Measurements from ENCODE around the gene UBALD1. TPM values are rescaled to one million over a fixed set of nuclear protein-coding genes. Genes with fewer than 3 reads are reported as not detected.

UBALD1 gene
- total RNA-seq, 1 experiment from 2014 or later = 29.9 TPM

DNA sequence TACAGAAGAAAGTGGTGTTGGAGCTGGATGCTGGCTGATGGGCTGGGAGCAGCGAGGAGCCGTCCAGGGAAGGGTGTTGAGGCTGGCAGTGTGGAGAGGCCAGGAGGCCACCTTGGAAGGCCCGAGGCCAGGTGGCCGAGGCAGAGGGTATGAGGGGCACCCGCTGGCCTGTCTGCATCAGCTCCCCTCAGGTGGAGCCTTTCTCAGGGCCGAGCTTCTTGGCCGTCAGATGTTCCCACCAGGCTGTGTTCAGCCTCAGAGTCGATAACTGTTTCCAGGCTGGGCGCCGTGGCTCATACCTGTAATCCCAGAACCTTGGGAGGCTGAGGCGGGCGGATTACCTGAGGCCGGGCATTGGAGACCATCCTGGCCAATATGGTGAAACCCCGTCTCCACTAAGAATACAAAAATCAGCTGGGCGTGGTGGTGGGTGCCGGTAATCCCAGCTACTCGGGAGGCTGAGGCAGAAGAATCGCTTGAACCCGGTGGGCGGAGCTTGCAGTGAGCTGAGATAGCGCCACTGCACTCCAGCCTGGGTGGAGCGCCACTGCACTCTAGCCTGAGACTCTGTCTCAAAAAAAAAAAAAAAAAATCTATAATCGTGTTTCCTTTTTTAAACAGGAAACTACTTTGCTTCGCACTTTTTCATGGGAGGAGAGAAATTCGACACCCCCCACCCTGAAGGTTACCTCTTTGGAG, 35.2 kb upstream of the UBALD1 start:
- POLR2A ChIA-PET = interaction anchor here (0.7 kb wide), 1 partner anchor 175 kb away, joined by 5 read pairs; the partner anchor contains the start of gene NMRAL1

DNA sequence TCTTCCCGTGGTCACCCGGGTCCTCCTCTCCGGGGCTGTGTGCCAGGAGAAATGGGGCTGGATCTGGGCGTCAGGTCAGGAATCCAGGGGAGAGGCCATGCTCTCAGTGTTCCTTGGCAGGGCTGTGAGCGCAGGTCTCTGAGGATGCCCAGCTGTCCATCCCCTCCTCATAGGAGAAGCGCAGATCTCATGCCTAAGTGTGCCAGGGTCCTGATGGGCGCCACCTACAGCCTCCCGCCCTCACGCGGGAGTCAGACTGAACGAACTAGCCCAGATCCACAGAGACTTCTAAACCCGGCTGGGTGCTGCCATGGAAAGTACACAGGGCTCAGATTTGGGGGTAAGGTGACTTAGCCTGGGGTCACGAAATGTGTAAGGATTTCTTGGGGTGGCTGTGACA, 34.2 kb upstream of the UBALD1 start:
- TF ChIP-seq TCF7L2 (IDR thresholded peaks at IDR 0.05; ENCODE audit: low read depth, low read length) = no peak
- TF ChIP-seq SIN3A (IDR thresholded peaks at IDR 0.05; ENCODE audit: borderline replicate concordance, insufficient read depth, low read depth, low read length) = no peak
- TF ChIP-seq, protein P1, sequence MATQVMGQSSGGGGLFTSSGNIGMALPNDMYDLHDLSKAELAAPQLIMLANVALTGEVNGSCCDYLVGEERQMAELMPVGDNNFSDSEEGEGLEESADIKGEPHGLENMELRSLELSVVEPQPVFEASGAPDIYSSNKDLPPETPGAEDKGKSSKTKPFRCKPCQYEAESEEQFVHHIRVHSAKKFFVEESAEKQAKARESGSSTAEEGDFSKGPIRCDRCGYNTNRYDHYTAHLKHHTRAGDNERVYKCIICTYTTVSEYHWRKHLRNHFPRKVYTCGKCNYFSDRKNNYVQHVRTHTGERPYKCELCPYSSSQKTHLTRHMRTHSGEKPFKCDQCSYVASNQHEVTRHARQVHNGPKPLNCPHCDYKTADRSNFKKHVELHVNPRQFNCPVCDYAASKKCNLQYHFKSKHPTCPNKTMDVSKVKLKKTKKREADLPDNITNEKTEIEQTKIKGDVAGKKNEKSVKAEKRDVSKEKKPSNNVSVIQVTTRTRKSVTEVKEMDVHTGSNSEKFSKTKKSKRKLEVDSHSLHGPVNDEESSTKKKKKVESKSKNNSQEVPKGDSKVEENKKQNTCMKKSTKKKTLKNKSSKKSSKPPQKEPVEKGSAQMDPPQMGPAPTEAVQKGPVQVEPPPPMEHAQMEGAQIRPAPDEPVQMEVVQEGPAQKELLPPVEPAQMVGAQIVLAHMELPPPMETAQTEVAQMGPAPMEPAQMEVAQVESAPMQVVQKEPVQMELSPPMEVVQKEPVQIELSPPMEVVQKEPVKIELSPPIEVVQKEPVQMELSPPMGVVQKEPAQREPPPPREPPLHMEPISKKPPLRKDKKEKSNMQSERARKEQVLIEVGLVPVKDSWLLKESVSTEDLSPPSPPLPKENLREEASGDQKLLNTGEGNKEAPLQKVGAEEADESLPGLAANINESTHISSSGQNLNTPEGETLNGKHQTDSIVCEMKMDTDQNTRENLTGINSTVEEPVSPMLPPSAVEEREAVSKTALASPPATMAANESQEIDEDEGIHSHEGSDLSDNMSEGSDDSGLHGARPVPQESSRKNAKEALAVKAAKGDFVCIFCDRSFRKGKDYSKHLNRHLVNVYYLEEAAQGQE (IDR thresholded peaks at IDR 0.05; ENCODE audit: insufficient read depth in 1 of 2, low read depth in 2 of 2, low read length in 1 of 2) = no peak
- TF ChIP-seq, protein P2, sequence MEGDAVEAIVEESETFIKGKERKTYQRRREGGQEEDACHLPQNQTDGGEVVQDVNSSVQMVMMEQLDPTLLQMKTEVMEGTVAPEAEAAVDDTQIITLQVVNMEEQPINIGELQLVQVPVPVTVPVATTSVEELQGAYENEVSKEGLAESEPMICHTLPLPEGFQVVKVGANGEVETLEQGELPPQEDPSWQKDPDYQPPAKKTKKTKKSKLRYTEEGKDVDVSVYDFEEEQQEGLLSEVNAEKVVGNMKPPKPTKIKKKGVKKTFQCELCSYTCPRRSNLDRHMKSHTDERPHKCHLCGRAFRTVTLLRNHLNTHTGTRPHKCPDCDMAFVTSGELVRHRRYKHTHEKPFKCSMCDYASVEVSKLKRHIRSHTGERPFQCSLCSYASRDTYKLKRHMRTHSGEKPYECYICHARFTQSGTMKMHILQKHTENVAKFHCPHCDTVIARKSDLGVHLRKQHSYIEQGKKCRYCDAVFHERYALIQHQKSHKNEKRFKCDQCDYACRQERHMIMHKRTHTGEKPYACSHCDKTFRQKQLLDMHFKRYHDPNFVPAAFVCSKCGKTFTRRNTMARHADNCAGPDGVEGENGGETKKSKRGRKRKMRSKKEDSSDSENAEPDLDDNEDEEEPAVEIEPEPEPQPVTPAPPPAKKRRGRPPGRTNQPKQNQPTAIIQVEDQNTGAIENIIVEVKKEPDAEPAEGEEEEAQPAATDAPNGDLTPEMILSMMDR (IDR thresholded peaks at IDR 0.05) = no peak
- TF ChIP-seq POLR2AphosphoS5 (IDR thresholded peaks at IDR 0.05; ENCODE audit: low read depth, low read length) = no peak
- ATAC-seq = no peak
- Histone ChIP-seq H3K36me3 (ENCODE audit: control insufficient read depth, insufficient read depth, low read length) (no peaks in the 10 kb centered on the region), H3K9me3 (ENCODE audit: control insufficient read depth, insufficient read depth, low read depth, low read length) (no peaks in the 10 kb centered on the region), H3K27ac (ENCODE audit: low read length) (no peak overlapping the region), H3K4me3 (ENCODE audit: low read depth in 2 of 2, low read length in 2 of 2) (no peak overlapping the region), H3K4me1 (ENCODE audit: control insufficient read depth, insufficient read depth, low read length) (no peaks in the 10 kb centered on the region), H3K27me3 (ENCODE audit: control insufficient read depth, insufficient read depth, low read length) (no peaks in the 10 kb centered on the region)
- in situ Hi-C loops (cut with HindIII; ENCODE audit: low pct_unique_long_range_greater_than_20kb, low sequenced_read_pairs) = no loop called here
- no TSS peak for BruUV-seq (replicated peaks)
- ChIA-PET POLR2A (no interaction called here), CTCF (no interaction called here)
- no peak for DNase-seq (ENCODE audit: low read depth, low spot score)
- intact Hi-C loops (cut with micrococcal nuclease; ENCODE audit: unreplicated experiment) = no loop called here

More for the DNA sequence above, 35.2 kb upstream of the UBALD1 start:
- Histone ChIP-seq H3K36me3 (ENCODE audit: control insufficient read depth, insufficient read depth, low read length) (no peaks in the 10 kb centered on the region), H3K4me3 (ENCODE audit: low read depth in 2 of 2, low read length in 2 of 2) (no peak overlapping the region), H3K4me1 (ENCODE audit: control insufficient read depth, insufficient read depth, low read length) (no peaks in the 10 kb centered on the region), H3K27me3 (ENCODE audit: control insufficient read depth, insufficient read depth, low read length) (no peaks in the 10 kb centered on the region), H3K9me3 (ENCODE audit: control insufficient read depth, insufficient read depth, low read depth, low read length) (no peaks in the 10 kb centered on the region), H3K27ac (ENCODE audit: low read length) (no peak overlapping the region)
- intact Hi-C loops (cut with micrococcal nuclease; ENCODE audit: unreplicated experiment) (no loop called here), in situ Hi-C loops (cut with HindIII; ENCODE audit: low pct_unique_long_range_greater_than_20kb, low sequenced_read_pairs) (no loop called here)
- DNase-seq (ENCODE audit: low read depth, low spot score) (no peak), ATAC-seq (no peak)
- TF ChIP-seq, protein P2 (IDR thresholded peaks at IDR 0.05) = no peak
- TF ChIP-seq SIN3A (IDR thresholded peaks at IDR 0.05; ENCODE audit: borderline replicate concordance, insufficient read depth, low read depth, low read length) (no peak), POLR2AphosphoS5 (IDR thresholded peaks at IDR 0.05; ENCODE audit: low read depth, low read length) (no peak), TCF7L2 (IDR thresholded peaks at IDR 0.05; ENCODE audit: low read depth, low read length) (no peak)
- TF ChIP-seq, protein P1 (IDR thresholded peaks at IDR 0.05; ENCODE audit: insufficient read depth in 1 of 2, low read depth in 2 of 2, low read length in 1 of 2) = no peak
- CTCF ChIA-PET = interaction anchor here (0.6 to 0.8 kb wide), 2 partner anchors 34 to 192 kb away, joined by 3 to 7 read pairs; no protein-coding TSS in a partner anchor
- no TSS peak for BruUV-seq (replicated peaks)

Measured in Panc1 (cell line).